Upper lobe of left lung (tissue), 4 donors: ENCODE results near the gene NFKBIL1.

Experiments
- CTCF ChIP-seq, 6 experiments: fragments of 450-650 bp in 4 of 6; fragments of 200-600 bp in 2 of 6; sonication (generic) in 2 of 6; IDR thresholded peaks; one replicate each; pipeline ENCODE4 v1.5.1; 2016 to 2019; ENCODE audit warnings: antibody characterized with exemption in 6 of 6
- EP300 ChIP-seq, 4 donors: sonication (generic); formaldehyde crosslinking; IDR thresholded peaks; one replicate each; pipeline ENCODE4 v1.5.1; 2017; ENCODE audit warnings: antibody characterized with exemption in 4 of 4, control low read depth in 2 of 4
- POLR2A ChIP-seq, 4 donors: fragments of 450-650 bp; IDR thresholded peaks; one replicate each; pipeline ENCODE4 v1.5.1; 2016 to 2017; ENCODE audit warnings: antibody characterized with exemption in 4 of 4, mild to moderate bottlenecking in 2 of 4
- POLR2AphosphoS5 ChIP-seq, 2 donors: sonication (generic); formaldehyde crosslinking; IDR thresholded peaks; one replicate each; pipeline ENCODE4 v1.5.1; 2017; ENCODE audit warnings: antibody characterized with exemption in 2 of 2

- TF ChIP-seq CTCF (IDR thresholded peaks at IDR 0.05) (no peak), POLR2A (IDR thresholded peaks at IDR 0.05) (no peak), EP300 (IDR thresholded peaks at IDR 0.05) (no peak), POLR2AphosphoS5 (IDR thresholded peaks at IDR 0.05) (no peak)
Measured at GRCh38 chr6:31582230-31582643, 34.8 kb downstream of the NFKBIL1 start, which contains the start of gene LTB.
